VCaP (cell line): Measurements from ENCODE around the gene TRMU.
A peak's percentile ranks its signal among the peaks of the same experiment; 100 is the strongest.

ENCODE experiments used
- H3K27ac ChIP-seq: fragments of 450-650 bp; 2 replicates; pipeline ENCODE4 v1.5.1; 2017
- CTCF ChIP-seq: fragments of 450-650 bp; conservative IDR thresholded peaks from 2 replicates; pipeline ENCODE4 v1.5.1; 2017; ENCODE audit warnings: mild to moderate bottlenecking, moderate library complexity

TRMU gene

GRCh38 chr22:46374663-46375474 lies 39.4 kb downstream of the TRMU start:
- H3K27ac ChIP-seq = no peak overlapping the region
- TF ChIP-seq CTCF = no peak

GRCh38 chr22:46376111-46376510 lies 40.6 kb downstream of the TRMU start:
- no peak for TF ChIP-seq CTCF
- no peak overlapping the region for H3K27ac ChIP-seq

GRCh38 chr22:46376908-46377524 lies 41.5 kb downstream of the TRMU start:
- no peak for TF ChIP-seq CTCF
- no peak overlapping the region for H3K27ac ChIP-seq

- no peak for TF ChIP-seq CTCF
- no peak overlapping the region for H3K27ac ChIP-seq
These were observed 42.3 kb downstream of the TRMU start for GRCh38 chr22:46377525-46378425.

GRCh38 chr22:46378426-46379065 lies 43.0 kb downstream of the TRMU start:
- no peak for TF ChIP-seq CTCF
- H3K27ac ChIP-seq = no peak overlapping the region; the same call in 1 of the 2 replicates

GRCh38 chr22:46379066-46379930 lies 43.8 kb downstream of the TRMU start:
- no peak for TF ChIP-seq CTCF
- peak overlapping the region; percentile 46; the same call in 1 of the 2 replicates for H3K27ac ChIP-seq
